GM12878 (cell line): Measurements from ENCODE around the gene SLC36A3. TPM values are rescaled to one million over a fixed set of nuclear protein-coding genes. Genes with fewer than 3 reads are reported as not detected.
A peak's percentile ranks its signal among the peaks of the same experiment; 100 is the strongest.

ENCODE experiments used
- ATAC-seq: fragments of 200-7000 bp; cut with Tn5 transposase; 3 replicates; pipeline ENCODE4 v1.9.1; 2020; ENCODE audit warnings: mild to moderate bottlenecking, moderate library complexity
- BruUV-seq: library from RNA; stranded (reverse); fragments of 400-500 nt; replicated peaks from 2 replicates; lab custom pipeline; 2021; lab: Mats Ljungman, UMichigan
- CTCF ChIA-PET: fragments of 300-600 bp; sonication (Branson Sonifier 250); formaldehyde crosslinking; extraction: SDS; loops from one replicate; lab custom pipeline; 2021; ENCODE audit warnings: inconsistent platforms; lab: Yijun Ruan, JAX
- POLR2A ChIA-PET: fragments of 350-600 bp; formaldehyde crosslinking; extraction: SDS; loops from one replicate; lab custom pipeline; 2021; ENCODE audit warnings: inconsistent platforms; lab: Charles Lee
- RAD21 ChIA-PET: fragments of 300-600 bp; sonication (Branson Sonifier 250); formaldehyde crosslinking; loops from one replicate; lab custom pipeline; 2023; ENCODE audit warnings: antibody characterized with exemption; ENCODE audit not compliant: unreplicated experiment; lab: Charles Lee
- SMC1A ChIA-PET: fragments of 300-600 bp; sonication (Branson Sonifier 250); formaldehyde crosslinking; loops from one replicate; lab custom pipeline; 2023; ENCODE audit not compliant: unreplicated experiment, uncharacterized antibody; lab: Charles Lee
- DNase-seq: peaks from one replicate; pipeline ENCODE4 v3.0.0-alpha.2; 2011; ENCODE audit warnings: low read depth, low spot score
- FAIRE-seq: peaks from 3 replicates; lab custom pipeline; 2011; peaks lifted over from hg19 to GRCh38; lab: Jason Lieb, UNC
- H2AFZ ChIP-seq: 2 replicates; pipeline ENCODE4 v1.6.0; 2011; ENCODE audit warnings: low read depth, low read length, control low read depth; ENCODE audit not compliant: control insufficient read depth
- H3K27ac ChIP-seq: 2 replicates; pipeline ENCODE4 v1.5.1; 2011; ENCODE audit warnings: control low read depth; ENCODE audit not compliant: control insufficient read depth, insufficient read depth
- H3K27me3 ChIP-seq, 2 experiments: replicated peaks in 1 of 2; 2 replicates each; pipeline versions ENCODE4 v1.6.0 to v1.6.1; 2011; ENCODE audit warnings: low read length in 1 of 2; ENCODE audit not compliant: control insufficient read depth in 2 of 2, insufficient read depth in 2 of 2
- H3K36me3 ChIP-seq, 2 experiments: 2 replicates each; pipeline ENCODE4 v1.5.1; 2011; ENCODE audit warnings: low read length in 1 of 2; ENCODE audit not compliant: control insufficient read depth in 2 of 2, insufficient read depth in 2 of 2
- H3K4me1 ChIP-seq: 2 replicates; pipeline ENCODE4 v1.6.1; 2011; ENCODE audit warnings: mild to moderate bottlenecking, low read length, moderate library complexity, mixed read lengths; ENCODE audit not compliant: control insufficient read depth, insufficient read depth
- H3K4me2 ChIP-seq: 2 replicates; pipeline ENCODE4 v1.6.0; 2011; ENCODE audit warnings: control low read depth; ENCODE audit not compliant: control insufficient read depth, insufficient read depth
- H3K4me3 ChIP-seq: fragments of 200-600 bp; sonication (generic); 2 replicates; pipeline ENCODE4 v1.5.1; 2016
- H3K79me2 ChIP-seq: 2 replicates; pipeline ENCODE4 v1.6.0; 2011; ENCODE audit warnings: low read length; ENCODE audit not compliant: control insufficient read depth, insufficient read depth
- H3K9ac ChIP-seq: 2 replicates; pipeline ENCODE4 v1.8.0; 2011; ENCODE audit warnings: low read length, control low read depth, mixed read lengths; ENCODE audit not compliant: control insufficient read depth, insufficient read depth
- H3K9me3 ChIP-seq: replicated peaks from 3 replicates; pipeline ENCODE4 v1.5.1; 2011; ENCODE audit warnings: mild to moderate bottlenecking, low read length; ENCODE audit not compliant: control insufficient read depth, insufficient read depth
- H4K20me1 ChIP-seq: 2 replicates; pipeline ENCODE4 v1.6.0; 2011; ENCODE audit not compliant: control insufficient read depth, insufficient read depth
- BCL11A ChIP-seq: IDR thresholded peaks from 2 replicates; pipeline ENCODE4 v1.6.1; 2011; ENCODE audit warnings: low read depth, low read length
- IKZF2 ChIP-seq, 2 experiments: fragments of 450-650 bp; IDR thresholded peaks; 2 replicates each; pipeline ENCODE4 v1.6.1; 2017; ENCODE audit warnings: mild to moderate bottlenecking in 2 of 2, moderate library complexity in 2 of 2
- MLLT1 ChIP-seq: fragments of 450-650 bp; IDR thresholded peaks from 2 replicates; pipeline ENCODE4 v1.6.1; 2016; ENCODE audit warnings: mild to moderate bottlenecking
- NKRF ChIP-seq: fragments of 450-650 bp; conservative IDR thresholded peaks from 2 replicates; pipeline ENCODE4 v1.6.1; 2017; ENCODE audit warnings: mild to moderate bottlenecking, moderate library complexity
- NR2C2 ChIP-seq: IDR thresholded peaks from 2 replicates; pipeline ENCODE4 v1.6.1; 2011; ENCODE audit warnings: borderline replicate concordance, low read depth; ENCODE audit not compliant: control insufficient read depth, insufficient read length
- PRDM15 ChIP-seq: fragments of 450-650 bp; formaldehyde crosslinking; IDR thresholded peaks from 2 replicates; pipeline ENCODE4 v1.4.0; 2020; ENCODE audit warnings: mild to moderate bottlenecking, moderate library complexity
- RCOR1 ChIP-seq: conservative IDR thresholded peaks from 2 replicates; pipeline ENCODE4 v1.6.1; 2012; ENCODE audit warnings: low read depth, low read length, improper control_type of control experiment
- SP1 ChIP-seq: IDR thresholded peaks from one replicate; pipeline ENCODE4 v1.6.1; 2011; ENCODE audit warnings: low read depth, low read length
- SPI1 ChIP-seq: IDR thresholded peaks from 2 replicates; pipeline ENCODE4 v1.6.1; 2011; ENCODE audit warnings: low read depth, mild to moderate bottlenecking, low read length, moderate library complexity, borderline replicate concordance; ENCODE audit not compliant: insufficient read depth
- SUZ12 ChIP-seq: fragments of 200-600 bp; sonication (generic); IDR thresholded peaks from one replicate; pipeline ENCODE4 v1.6.1; 2018; ENCODE audit warnings: antibody characterized with exemption, mild to moderate bottlenecking; ENCODE audit not compliant: unreplicated experiment
- TARDBP ChIP-seq: IDR thresholded peaks from 2 replicates; pipeline ENCODE4 v1.6.1; 2016; ENCODE audit warnings: borderline replicate concordance
- TBL1XR1 ChIP-seq: IDR thresholded peaks from 2 replicates; pipeline ENCODE4 v1.6.1; 2012; ENCODE audit warnings: low read depth, low read length, improper control_type of control experiment
- ZBTB4 ChIP-seq: fragments of 450-650 bp; formaldehyde crosslinking; IDR thresholded peaks from 2 replicates; pipeline ENCODE4 v1.4.0; 2022; ENCODE audit warnings: mild to moderate bottlenecking, moderate library complexity
- ZSCAN29 ChIP-seq: fragments of 450-650 bp; IDR thresholded peaks from 2 replicates; pipeline ENCODE4 v1.6.1; 2017; ENCODE audit warnings: mild to moderate bottlenecking, moderate library complexity
- WGBS: methylation state at CpG from one replicate; pipeline ENCODE4 v1.1.6; 2016; ENCODE audit warnings: low lambda C conversion rate; ENCODE audit not compliant: insufficient replicate concordance, insufficient coverage; ENCODE audit errors: missing lambda C conversion rate; 5-methylcytosine and 5-hydroxymethylcytosine counted together
- in situ Hi-C: fragments of 300-500 bp; cut with MboI; formaldehyde crosslinking; loops from 9 replicates; pipeline ENCODE4 v1.14.3; 2018; ENCODE audit warnings: mixed read lengths
- intact Hi-C: fragments of 100-400 bp; cut with micrococcal nuclease; formaldehyde crosslinking; loops from one replicate; pipeline ENCODE4 v1.14.2; 2022; ENCODE audit not compliant: unreplicated experiment
- polyA plus RNA-seq, 11 experiments: library from polyadenylated mRNA; depleted of rRNA in 4 of 11; unstranded in 6 of 11; stranded (reverse) in 5 of 11; fragments of >200 nt; fragmentation: Nextera tagmentation in 4 of 11; fragmentation: Illumina TruSeq in 1 of 11; extraction: Ambion mirVana in 4 of 11; extraction: Trizol in 1 of 11; gene quantifications; 1 replicate in 1 of 11; 2 replicates in 10 of 11; pipeline versions ENCODE4 v1.2.1 to v1.2.3, GENCODE V29; 2011 to 2016; ENCODE audit warnings: inconsistent platforms in 2 of 11, missing spikeins in 2 of 11, low read depth in 1 of 11
- total RNA-seq, 4 experiments: library from RNA; depleted of rRNA in 3 of 4; stranded (reverse); fragments of >200 nt in 3 of 4; fragmentation: Illumina TruSeq in 1 of 4; extraction: Trizol in 1 of 4; gene quantifications; 2 replicates each; pipeline versions ENCODE4 v1.2.1 to v1.2.3, GENCODE V29; 2013 to 2021

Gene SLC36A3
- total and polyA plus RNA-seq, 10 of the 15 experiments (the other 5 are each of a cell fraction or from before 2014, with no cell fraction given): 0.03 TPM; not detected in 9

GRCh38 chr5:151270599-151270998, 33.0 kb downstream of the SLC36A3 start:
- peaks cover 3% of the 10 kb centered on the region for H3K4me1 ChIP-seq
- H2AFZ ChIP-seq: no peak overlapping the region
- no peaks in the 10 kb centered on the region for H3K79me2 ChIP-seq
- CTCF ChIA-PET: interaction anchor here (0.8 to 0.9 kb wide), 3 partner anchors 15 to 18 kb away, joined by 3 read pairs; partner anchors contain the start of gene GM2A
- 5% methylated on average over 1 of the region's 1 CpG for WGBS
- POLR2A ChIA-PET: interaction anchor here (0.6 to 1.6 kb wide), 4 partner anchors 12 to 78 kb away, joined by 3 to 6 read pairs (median 4); partner anchors contain the start of gene GM2A
- SMC1A ChIA-PET: interaction anchor here (0.6 to 3.0 kb wide), 7 partner anchors 12 to 105 kb away, joined by 3 to 14 read pairs (median 3); partner anchors contain the start of gene GM2A
- peak; percentile 71 for DNase-seq
- H3K27me3 ChIP-seq: no peaks in the 10 kb centered on the region
- BruUV-seq: no TSS peak
- RAD21 ChIA-PET: interaction anchor here (0.8 kb wide), 1 partner anchor 32 kb away, joined by 3 read pairs; no protein-coding TSS in a partner anchor
- peak; percentile 97 for ATAC-seq
- in situ Hi-C loops: no loop called here
- H4K20me1 ChIP-seq: no peaks in the 10 kb centered on the region
- no peak overlapping the region for H3K4me3 ChIP-seq
- H3K9ac ChIP-seq: no peak overlapping the region
- H3K27ac ChIP-seq: no peak overlapping the region
- intact Hi-C loops: no loop called here
- H3K36me3 ChIP-seq: peaks cover 17 to 21% of the 10 kb centered on the region in 2 experiments
- FAIRE-seq: peak; percentile 78
- no peak overlapping the region for H3K4me2 ChIP-seq
- no peaks in the 10 kb centered on the region for H3K9me3 ChIP-seq
- TF ChIP-seq NR2C2: no peak
- no peak for TF ChIP-seq SPI1
- TF ChIP-seq TARDBP: no peak
- no peak for TF ChIP-seq ZBTB4
- no peak for TF ChIP-seq ZSCAN29
- no peak for TF ChIP-seq RCOR1
- peak; percentile 74 to 83; a peak in 3 of 4 replicates for TF ChIP-seq IKZF2 (IDR thresholded peaks at IDR 0.05)
- TF ChIP-seq MLLT1: no peak
- TF ChIP-seq SP1: no peak
- no peak for TF ChIP-seq NKRF
- TF ChIP-seq TBL1XR1: no peak
- TF ChIP-seq PRDM15: no peak
- TF ChIP-seq BCL11A: peak; percentile 58; the same call in 1 of the 2 replicates
- TF ChIP-seq SUZ12: no peak
